HG03196 (cell line): Measurements from ENCODE around the gene MICAL1.

ENCODE experiments used
- ATAC-seq: cut with Tn5 transposase; IDR thresholded peaks from one replicate; pipeline ENCODE4 v1.9.1; 2021; ENCODE audit not compliant: unreplicated experiment

MICAL1 gene, protein sequence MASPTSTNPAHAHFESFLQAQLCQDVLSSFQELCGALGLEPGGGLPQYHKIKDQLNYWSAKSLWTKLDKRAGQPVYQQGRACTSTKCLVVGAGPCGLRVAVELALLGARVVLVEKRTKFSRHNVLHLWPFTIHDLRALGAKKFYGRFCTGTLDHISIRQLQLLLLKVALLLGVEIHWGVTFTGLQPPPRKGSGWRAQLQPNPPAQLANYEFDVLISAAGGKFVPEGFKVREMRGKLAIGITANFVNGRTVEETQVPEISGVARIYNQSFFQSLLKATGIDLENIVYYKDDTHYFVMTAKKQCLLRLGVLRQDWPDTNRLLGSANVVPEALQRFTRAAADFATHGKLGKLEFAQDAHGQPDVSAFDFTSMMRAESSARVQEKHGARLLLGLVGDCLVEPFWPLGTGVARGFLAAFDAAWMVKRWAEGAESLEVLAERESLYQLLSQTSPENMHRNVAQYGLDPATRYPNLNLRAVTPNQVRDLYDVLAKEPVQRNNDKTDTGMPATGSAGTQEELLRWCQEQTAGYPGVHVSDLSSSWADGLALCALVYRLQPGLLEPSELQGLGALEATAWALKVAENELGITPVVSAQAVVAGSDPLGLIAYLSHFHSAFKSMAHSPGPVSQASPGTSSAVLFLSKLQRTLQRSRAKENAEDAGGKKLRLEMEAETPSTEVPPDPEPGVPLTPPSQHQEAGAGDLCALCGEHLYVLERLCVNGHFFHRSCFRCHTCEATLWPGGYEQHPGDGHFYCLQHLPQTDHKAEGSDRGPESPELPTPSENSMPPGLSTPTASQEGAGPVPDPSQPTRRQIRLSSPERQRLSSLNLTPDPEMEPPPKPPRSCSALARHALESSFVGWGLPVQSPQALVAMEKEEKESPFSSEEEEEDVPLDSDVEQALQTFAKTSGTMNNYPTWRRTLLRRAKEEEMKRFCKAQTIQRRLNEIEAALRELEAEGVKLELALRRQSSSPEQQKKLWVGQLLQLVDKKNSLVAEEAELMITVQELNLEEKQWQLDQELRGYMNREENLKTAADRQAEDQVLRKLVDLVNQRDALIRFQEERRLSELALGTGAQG

GRCh38 chr6:109455437-109456110 lies at the start of gene MICAL1:
MICAL1 (minus strand) TSS chr6:109455772; CDS start chr6:109454196, 1,576 bp downstream.
- ATAC-seq, result peak; percentile 47

GRCh38 chr6:109503327-109504224 lies 48.0 kb upstream of the MICAL1 start:
- no peak for ATAC-seq

GRCh38 chr6:109498936-109499335 lies 43.4 kb upstream of the MICAL1 start:
- ATAC-seq, result no peak

DNA sequence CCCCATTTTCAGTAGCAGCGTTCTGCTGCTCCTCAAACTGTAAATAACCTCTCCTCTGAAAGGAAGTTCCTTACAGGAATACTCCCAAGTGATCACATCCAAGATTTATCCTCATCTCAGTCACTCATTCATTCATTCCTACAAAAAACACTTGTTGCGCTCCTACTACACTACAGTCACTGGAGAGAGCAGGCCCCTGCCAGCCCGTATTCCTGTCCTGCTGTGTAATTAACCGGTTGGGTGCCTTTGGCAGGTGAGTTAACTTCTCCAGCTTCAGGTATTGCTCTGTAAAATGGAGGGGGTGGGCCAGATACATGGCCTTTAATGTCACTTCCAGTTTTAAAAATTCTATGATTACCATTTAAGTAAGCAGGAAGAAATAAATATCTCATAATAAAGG lies 42.5 kb upstream of the MICAL1 start:
- no peak for ATAC-seq

- no peak for ATAC-seq
Measured at GRCh38 chr6:109496036-109496772, 40.6 kb upstream of the MICAL1 start.

DNA sequence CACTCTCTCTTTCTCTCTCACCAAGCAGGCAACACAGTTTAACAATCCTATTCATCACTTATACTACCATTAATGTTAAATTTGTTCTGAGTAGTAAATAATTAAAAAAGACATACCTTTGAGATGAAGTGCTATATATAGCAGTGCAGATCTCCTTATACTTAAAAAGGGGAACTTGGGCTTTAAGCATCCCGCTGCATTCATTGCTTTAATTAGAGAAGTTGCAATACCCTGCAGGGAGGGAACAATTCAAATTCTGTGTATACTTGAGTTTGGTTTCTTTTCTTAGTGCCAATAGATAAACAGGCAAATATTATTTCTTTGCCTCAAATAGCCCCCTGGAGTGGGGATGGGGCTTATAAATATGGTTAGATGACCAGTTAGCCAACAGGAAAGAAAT lies 38.3 kb upstream of the MICAL1 start:
- no peak for ATAC-seq

DNA sequence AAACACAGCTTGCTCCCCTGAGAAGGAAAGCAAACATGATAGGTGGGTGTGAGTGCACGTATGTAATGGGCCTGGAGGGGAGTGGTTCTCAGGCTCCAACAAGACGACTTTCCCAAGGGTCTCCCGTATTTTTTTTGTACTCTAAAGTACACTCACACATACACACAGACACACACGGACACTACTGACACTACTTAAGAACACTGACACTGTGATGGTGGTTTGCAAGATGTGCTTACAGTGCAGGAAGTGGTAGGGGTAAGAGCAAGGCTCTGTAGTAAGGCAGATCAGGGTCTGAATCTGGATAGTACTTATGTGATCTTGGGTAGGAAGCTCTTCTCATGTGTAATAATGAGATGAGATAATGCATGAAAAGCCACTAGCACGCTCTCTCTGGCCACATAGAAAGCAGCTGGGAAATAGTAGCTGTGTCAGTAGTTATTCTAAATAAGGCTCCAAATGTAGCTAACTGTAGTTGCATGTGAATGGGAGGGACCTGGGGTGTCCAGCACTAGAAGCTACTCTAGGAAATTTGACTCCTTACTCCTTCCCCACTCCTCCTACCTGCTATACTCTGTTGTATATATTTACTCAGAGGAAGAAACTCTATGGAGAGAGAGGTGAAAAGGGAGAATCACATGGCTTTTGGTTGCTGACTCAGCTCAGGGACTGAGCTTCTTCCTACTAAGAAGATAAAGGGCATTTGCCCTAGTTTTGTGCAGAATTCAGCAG lies 35.8 kb upstream of the MICAL1 start:
- no peak for ATAC-seq

DNA sequence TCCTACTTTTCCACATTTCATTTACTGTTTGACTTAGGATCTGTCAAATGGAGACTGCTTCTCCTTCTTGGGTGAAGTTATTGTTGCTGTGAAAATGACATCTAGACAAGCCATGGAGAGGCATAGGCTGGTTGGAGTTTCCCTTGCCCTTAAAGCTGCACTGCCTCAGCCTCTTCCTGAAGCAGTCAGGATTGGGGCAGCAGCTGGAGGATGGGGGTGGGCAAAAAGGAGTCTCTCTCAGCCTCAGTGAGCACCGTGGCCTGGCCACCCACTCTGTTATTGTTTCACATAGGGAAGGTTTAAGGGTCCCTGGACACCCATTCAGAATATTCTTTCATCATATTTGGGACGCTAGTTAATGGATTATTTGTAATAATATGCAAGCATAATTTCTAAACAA lies 35.1 kb upstream of the MICAL1 start:
- ATAC-seq, result no peak

DNA sequence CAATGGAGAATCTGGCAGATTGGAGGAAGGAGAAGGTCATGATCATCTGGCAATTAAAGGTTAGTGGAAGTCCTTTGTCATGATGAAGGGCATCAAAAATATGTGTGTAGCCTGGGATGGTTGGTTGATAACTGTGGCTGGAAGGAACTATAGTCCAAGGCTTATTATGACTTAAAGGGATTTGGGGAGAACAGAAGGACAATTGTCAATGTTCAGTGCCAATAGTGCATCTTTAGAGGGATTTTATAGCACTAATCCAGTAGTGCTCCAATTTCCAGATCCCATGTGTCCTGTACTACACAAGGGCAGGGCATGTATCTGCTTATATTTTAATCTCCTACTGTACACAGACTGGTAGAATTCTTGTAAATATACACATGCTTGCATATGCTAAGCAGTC lies 32.4 kb upstream of the MICAL1 start:
- ATAC-seq, result no peak

GRCh38 chr6:109486068-109486467 lies 30.5 kb upstream of the MICAL1 start:
- no peak for ATAC-seq

DNA sequence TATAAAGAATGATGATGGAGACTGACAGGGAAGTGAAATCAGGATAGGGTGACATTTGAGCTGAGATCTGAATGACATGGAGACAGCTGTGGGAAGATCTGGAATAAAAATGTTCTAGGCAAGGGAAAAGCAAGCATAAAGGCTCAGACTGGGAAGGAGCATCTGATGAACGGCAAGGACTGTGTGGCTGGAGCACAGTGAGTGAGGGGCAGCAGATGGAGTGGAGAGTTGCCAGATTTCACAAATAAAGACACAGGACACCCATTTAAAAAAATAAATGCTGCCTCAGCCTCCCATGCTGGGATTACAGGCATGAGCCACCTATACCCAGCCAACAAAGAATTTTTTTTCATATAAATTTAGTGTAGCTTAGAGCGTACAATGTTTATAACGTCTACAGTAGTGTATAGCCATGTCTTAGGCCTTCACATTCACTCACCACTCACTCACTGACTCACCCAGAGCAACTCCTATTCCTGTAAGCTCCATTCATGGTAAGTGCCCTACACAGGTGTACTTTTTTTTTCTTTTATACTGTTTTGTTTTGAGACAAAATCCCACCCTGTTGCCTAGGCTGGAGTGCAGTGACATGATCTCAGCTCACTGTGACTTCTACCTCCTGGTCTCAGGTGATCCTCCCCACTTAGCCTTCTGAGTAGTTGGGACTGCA lies 29.8 kb upstream of the MICAL1 start:
- ATAC-seq, result no peak

GRCh38 chr6:109484122-109484521 lies 28.6 kb upstream of the MICAL1 start:
- no peak for ATAC-seq

DNA sequence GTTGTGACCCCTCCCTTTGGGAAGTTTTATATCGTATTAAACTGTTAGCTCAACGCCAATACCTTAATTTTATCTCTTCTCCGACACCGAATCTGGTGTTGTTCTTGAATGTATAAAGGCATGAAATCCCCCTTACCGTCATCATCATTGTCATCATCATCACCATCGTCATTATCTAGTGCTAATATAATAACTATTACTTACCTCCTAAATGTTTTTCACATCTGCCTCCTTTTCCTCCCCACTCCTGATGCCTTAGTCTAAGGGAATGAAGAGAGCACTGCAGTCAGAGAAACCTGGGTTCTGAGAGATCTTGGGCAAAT lies 28.1 kb upstream of the MICAL1 start:
- ATAC-seq, result peak; percentile 10

DNA sequence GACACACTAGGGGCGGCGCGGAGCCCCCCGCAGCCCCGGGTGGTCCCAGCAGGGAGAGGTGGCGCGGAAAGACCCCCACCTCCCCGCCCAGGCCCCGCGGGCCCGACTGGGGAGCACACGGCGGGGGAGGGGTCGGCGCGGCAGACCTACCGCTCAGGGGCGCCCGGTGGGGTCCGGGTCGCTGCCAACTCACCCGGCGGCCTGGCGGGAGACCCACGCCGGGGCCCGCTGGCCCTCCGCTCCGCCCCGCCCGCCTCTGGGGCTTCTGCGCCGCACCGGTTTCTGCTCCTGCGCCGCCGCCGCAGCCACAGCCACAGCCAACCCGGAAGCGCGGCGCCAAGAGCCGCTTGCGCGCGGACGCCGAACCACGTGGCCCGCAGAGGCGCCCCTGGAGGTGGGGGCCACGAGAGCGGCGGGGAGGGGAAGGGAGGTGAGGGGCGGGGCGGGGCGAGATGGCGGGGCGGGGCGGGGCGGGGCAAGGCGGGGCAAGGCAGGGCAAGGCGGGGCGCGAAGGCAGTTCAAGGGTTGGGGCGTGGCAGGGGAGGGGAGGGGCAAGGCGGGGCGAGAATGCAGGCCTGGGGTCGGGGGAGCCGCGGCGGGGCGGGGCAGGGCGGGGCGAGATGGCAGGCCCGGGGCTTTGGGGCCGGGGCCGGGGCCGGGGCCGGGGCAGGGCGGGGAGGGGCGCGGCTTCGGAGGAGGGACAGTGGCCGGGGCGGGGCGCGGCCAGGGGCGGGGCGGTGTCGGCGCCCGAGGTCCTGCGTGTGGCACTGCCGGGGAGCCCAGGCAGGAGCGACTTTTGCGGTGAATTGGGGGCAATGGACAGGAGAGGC lies 27.5 kb upstream of the MICAL1 start, which contains the start of gene ZBTB24:
ZBTB24 (minus strand) TSS at position 315 of the 830 bp plus-strand sequence. CDS start 1,193 bp downstream, outside the sequence.
- ATAC-seq, result peak; percentile 82

DNA sequence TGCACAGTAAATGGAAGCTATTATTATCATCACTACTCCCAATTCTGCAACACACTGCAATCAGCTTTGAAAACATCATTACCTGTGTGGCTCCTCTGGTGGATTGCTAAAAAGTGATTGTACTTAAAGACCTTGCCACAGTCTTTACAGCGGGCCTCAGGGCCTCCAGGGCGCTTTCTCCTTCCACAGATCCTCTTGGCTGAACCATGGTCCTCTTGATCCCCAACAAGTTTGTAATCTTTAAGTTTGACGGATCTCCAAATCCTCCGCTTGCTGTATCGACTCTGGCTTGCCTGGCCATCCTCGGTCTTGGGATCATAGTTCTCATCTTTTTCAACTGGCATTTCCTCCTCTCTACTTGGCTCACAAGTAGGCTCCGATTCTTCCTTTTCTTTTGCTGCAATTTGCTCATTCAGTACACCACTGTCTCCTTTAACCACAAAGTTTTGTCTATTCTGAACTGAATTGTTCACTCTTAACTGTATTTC lies 25.5 kb upstream of the MICAL1 start:
- ATAC-seq, result no peak

DNA sequence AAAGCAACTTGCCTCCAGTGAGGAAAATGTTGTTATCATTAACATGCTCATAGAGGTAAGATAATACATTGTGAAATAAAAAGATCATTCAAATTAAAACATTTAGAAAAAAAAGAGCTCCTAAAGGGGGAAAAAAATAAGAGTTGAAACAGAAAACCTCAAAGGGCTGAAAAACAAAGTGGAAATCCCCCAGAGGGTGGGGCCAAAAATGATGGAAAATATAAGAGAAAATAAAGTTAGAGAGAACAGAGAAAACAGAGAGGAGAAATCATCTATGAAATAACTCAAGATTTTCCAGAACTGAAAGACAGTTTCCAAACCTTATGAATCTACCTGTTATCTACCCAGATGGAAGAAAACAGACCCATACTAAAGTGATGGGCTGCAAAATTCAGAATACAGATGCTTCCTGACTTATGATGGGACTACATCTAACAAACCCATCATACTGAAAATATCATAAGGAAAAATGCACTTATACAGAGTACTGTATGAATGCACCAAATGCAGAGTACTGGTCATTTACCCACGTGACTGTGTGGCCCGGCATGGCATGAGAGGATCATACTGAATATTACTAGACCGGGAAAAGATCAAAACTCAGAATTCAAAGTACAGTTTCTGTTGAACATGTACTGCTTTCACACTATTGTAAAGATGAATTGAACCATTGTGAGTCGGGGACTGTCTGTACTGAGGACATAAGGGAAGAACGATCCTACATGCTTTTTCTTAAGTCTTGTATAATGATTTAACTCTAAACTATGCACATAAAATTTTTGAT lies 23.5 kb upstream of the MICAL1 start:
- ATAC-seq, result no peak
